Duodenal mucosa (tissue), 2 donors: ENCODE data around the gene GLYATL1.

Experiments used
- H3K27ac ChIP-seq: one replicate; pipeline ENCODE4 v1.7.0; 2013; ENCODE audit warnings: low read depth, low read length
- H3K27me3 ChIP-seq, 2 donors: one replicate each; pipeline ENCODE4 v1.7.0; 2013; ENCODE audit warnings: low read length in 2 of 2, control low read depth in 1 of 2; ENCODE audit not compliant: insufficient read depth in 2 of 2, control insufficient read depth in 1 of 2
- H3K36me3 ChIP-seq, 2 donors: one replicate each; pipeline ENCODE4 v1.7.0; 2013; ENCODE audit warnings: low read length in 2 of 2, control low read depth in 1 of 2; ENCODE audit not compliant: insufficient read depth in 2 of 2, control insufficient read depth in 1 of 2
- H3K4me1 ChIP-seq, 2 donors: one replicate each; pipeline ENCODE4 v1.7.0; 2013; ENCODE audit warnings: low read length in 2 of 2, control low read depth in 1 of 2; ENCODE audit not compliant: insufficient read depth in 2 of 2, control insufficient read depth in 1 of 2
- H3K4me3 ChIP-seq, 2 donors: one replicate each; pipeline ENCODE4 v1.7.0; 2013; ENCODE audit warnings: low read length in 2 of 2, low read depth in 1 of 2
- H3K9ac ChIP-seq, 2 donors: one replicate each; pipeline ENCODE4 v1.7.0; 2013; ENCODE audit warnings: low read length in 2 of 2, low read depth in 1 of 2
- H3K9me3 ChIP-seq, 2 donors: one replicate each; pipeline ENCODE4 v1.7.0; 2013; ENCODE audit warnings: low read length in 2 of 2, control low read depth in 1 of 2; ENCODE audit not compliant: control insufficient read depth in 1 of 2

Gene GLYATL1

GRCh38 chr11:58913685-58914084 is 25.6 kb upstream of the GLYATL1 start:
- Histone ChIP-seq H3K27me3 (no peaks in the 10 kb centered on the region), H3K4me1 (no peaks in the 10 kb centered on the region), H3K27ac (no peak overlapping the region), H3K4me3 (no peak overlapping the region), H3K9me3 (peaks cover 15 to 22% of the 10 kb centered on the region in 2 donors), H3K36me3 (no peaks in the 10 kb centered on the region), H3K9ac (no peak overlapping the region)

- Histone ChIP-seq H3K4me3 (no peak overlapping the region), H3K36me3 (no peaks in the 10 kb centered on the region), H3K27ac (no peak overlapping the region), H3K4me1 (no peaks in the 10 kb centered on the region), H3K9me3 (peaks cover 15 to 22% of the 10 kb centered on the region in 2 donors), H3K27me3 (no peaks in the 10 kb centered on the region), H3K9ac (no peak overlapping the region)
Measured at GRCh38 chr11:58914821-58915543, 24.3 kb upstream of the GLYATL1 start.

- H3K4me1 ChIP-seq = no peaks in the 10 kb centered on the region
- H3K36me3 ChIP-seq = no peaks in the 10 kb centered on the region
Measured at GRCh38 chr11:58916637-58917036, 22.7 kb upstream of the GLYATL1 start.

GRCh38 chr11:58917159-58917783 is 22.0 kb upstream of the GLYATL1 start:
- Histone ChIP-seq H3K4me3 (no peak overlapping the region), H3K9me3 (peaks cover 15 to 22% of the 10 kb centered on the region in 2 donors), H3K9ac (no peak overlapping the region), H3K27me3 (no peaks in the 10 kb centered on the region), H3K36me3 (no peaks in the 10 kb centered on the region), H3K27ac (no peak overlapping the region), H3K4me1 (no peaks in the 10 kb centered on the region)

More at GRCh38 chr11:58916637-58917036, 22.7 kb upstream of the GLYATL1 start:
- peaks cover 15 to 22% of the 10 kb centered on the region in 2 donors for H3K9me3 ChIP-seq
- no peak overlapping the region for H3K4me3 ChIP-seq
- H3K27me3 ChIP-seq = no peaks in the 10 kb centered on the region
- no peak overlapping the region for H3K9ac ChIP-seq
- no peak overlapping the region for H3K27ac ChIP-seq

DNA sequence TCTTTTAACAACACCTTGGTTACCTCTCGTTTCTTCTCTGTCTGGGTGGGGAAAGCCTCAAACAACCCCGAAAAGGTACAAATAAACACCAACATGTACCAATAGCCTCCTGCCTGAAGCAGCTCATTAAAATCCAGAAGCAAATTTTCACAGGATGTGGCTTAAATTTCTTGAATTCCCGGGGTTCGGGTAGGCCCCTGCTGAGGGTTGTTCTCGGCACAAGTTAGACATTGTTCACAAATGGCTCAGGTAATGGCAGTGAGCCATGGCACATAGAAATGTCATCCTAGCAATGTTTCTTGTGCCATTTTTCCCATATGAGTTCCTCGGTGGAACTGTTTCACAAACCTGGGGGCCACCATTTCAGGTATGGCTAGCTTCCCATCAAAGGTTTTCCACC is 19.7 kb upstream of the GLYATL1 start:
- Histone ChIP-seq H3K36me3 (no peaks in the 10 kb centered on the region), H3K27ac (no peak overlapping the region), H3K27me3 (no peaks in the 10 kb centered on the region), H3K9me3 (peaks cover 15 to 22% of the 10 kb centered on the region in 2 donors), H3K4me1 (no peaks in the 10 kb centered on the region), H3K4me3 (no peak overlapping the region), H3K9ac (no peak overlapping the region)

DNA sequence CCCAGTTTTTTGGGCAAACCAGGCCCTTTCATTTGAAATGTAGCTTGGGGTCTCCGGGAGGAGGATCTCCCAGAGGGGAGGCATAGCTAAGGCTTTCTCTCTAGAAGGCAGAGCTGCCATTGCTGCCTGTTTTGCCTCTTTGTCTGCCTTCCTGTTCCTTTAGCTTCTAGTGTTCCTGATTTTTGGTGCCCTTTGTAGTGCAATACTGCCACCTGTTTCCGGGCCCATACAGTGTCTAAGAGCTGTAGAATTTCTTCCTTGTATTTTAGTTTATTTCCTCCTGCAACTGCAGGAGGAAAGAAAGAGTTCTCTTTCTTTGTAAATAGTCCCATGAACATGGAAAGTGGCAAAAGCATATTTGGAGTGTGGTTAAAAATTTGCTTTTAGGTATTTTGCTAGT is 19.3 kb upstream of the GLYATL1 start:
- Histone ChIP-seq H3K27ac (no peak overlapping the region), H3K4me3 (no peak overlapping the region), H3K36me3 (no peaks in the 10 kb centered on the region), H3K4me1 (no peaks in the 10 kb centered on the region), H3K27me3 (no peaks in the 10 kb centered on the region), H3K9ac (no peak overlapping the region), H3K9me3 (peaks cover 15 to 22% of the 10 kb centered on the region in 2 donors)

GRCh38 chr11:58921778-58922390 is 17.4 kb upstream of the GLYATL1 start:
- H3K27me3 ChIP-seq = no peaks in the 10 kb centered on the region
- H3K4me3 ChIP-seq = no peak overlapping the region
- H3K9me3 ChIP-seq = peaks cover 6 to 7% of the 10 kb centered on the region in 2 donors
- H3K27ac ChIP-seq = no peak overlapping the region
- H3K36me3 ChIP-seq = no peaks in the 10 kb centered on the region
- no peak overlapping the region for H3K9ac ChIP-seq
- H3K4me1 ChIP-seq = peaks cover 0 to 6% of the 10 kb centered on the region in 2 donors

DNA sequence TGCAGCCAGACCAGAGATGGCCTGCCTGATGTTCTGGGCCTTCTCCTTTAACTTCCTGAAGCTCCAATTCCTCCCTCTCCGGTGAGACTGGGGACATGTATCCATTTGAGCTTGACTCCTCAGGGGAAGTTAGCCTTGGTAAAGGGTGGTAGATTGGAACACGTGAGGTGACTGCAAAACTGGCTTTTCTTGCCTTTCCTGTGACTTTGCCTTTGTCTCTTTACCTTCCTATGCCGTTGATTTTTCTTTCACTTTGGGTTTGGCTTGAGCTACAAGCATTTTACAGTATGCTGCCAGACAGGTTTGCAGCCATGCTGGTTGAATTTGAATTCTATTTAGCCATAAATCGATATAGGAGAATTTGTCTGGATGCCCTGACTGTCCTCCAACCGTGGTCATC is 16.8 kb upstream of the GLYATL1 start:
- Histone ChIP-seq H3K9me3 (peaks cover under 1 to 2% of the 10 kb centered on the region in 2 donors), H3K4me1 (peaks cover 3 to 11% of the 10 kb centered on the region in 2 donors), H3K27me3 (no peaks in the 10 kb centered on the region), H3K27ac (no peak overlapping the region), H3K9ac (no peak overlapping the region), H3K4me3 (no peak overlapping the region), H3K36me3 (no peaks in the 10 kb centered on the region)

- H3K4me1 ChIP-seq = peaks cover 9 to 20% of the 10 kb centered on the region in 2 donors
- H3K9ac ChIP-seq = no peak overlapping the region
- H3K27me3 ChIP-seq = no peaks in the 10 kb centered on the region
- H3K4me3 ChIP-seq = no peak overlapping the region
- no peak overlapping the region for H3K27ac ChIP-seq
- no peaks in the 10 kb centered on the region for H3K36me3 ChIP-seq
- H3K9me3 ChIP-seq = no peaks in the 10 kb centered on the region
Measured at GRCh38 chr11:58923300-58923788, 15.9 kb upstream of the GLYATL1 start.

- H3K4me3 ChIP-seq = no peak overlapping the region
- H3K4me1 ChIP-seq = peaks cover 13 to 21% of the 10 kb centered on the region in 2 donors
- H3K9me3 ChIP-seq = no peaks in the 10 kb centered on the region
- no peaks in the 10 kb centered on the region for H3K36me3 ChIP-seq
- no peaks in the 10 kb centered on the region for H3K27me3 ChIP-seq
- no peak overlapping the region for H3K9ac ChIP-seq
- H3K27ac ChIP-seq = no peak overlapping the region
Measured at GRCh38 chr11:58924230-58924629, 15.1 kb upstream of the GLYATL1 start.
